Naive thymus-derived CD8-positive, alpha-beta T cell (primary cell): ENCODE results near the gene IL20RA. TPM values are rescaled to one million over a fixed set of nuclear protein-coding genes. Genes with fewer than 3 reads are reported as not detected.
A peak's percentile ranks its signal among the peaks of the same experiment; 100 is the strongest.

Source experiments
- ATAC-seq, 2 donors: fragments of 150-1000 bp; cut with Tn5 transposase in 1 of 2; sonication (Bioruptor Pico), chemical (Tn5 transposase) in 1 of 2; 1 replicate in 1 of 2; 2 replicates in 1 of 2; pipeline ENCODE4 v1.10.0; 2021; ENCODE audit warnings: mild to moderate bottlenecking in 2 of 2, moderate library complexity in 2 of 2
- POLR2A ChIA-PET: fragments of 350-600 bp; sonication (Branson Sonifier 250); formaldehyde crosslinking; loops from one replicate; lab custom pipeline; 2021; ENCODE audit warnings: antibody characterized with exemption; lab: Charles Lee
- DNase-seq, 10 donors: peaks; one replicate each; pipeline versions ENCODE4 v3.0.0 to v3.0.0-alpha.2; 2020 to 2022
- H3K27ac Mint-ChIP-seq, 10 donors: one replicate each; pipeline ENCODE4 v1.8.0; 2020 to 2022; ENCODE audit warnings: mild to moderate bottlenecking in 10 of 10, mixed read lengths in 10 of 10, moderate library complexity in 4 of 10, inconsistent platforms in 1 of 10
- H3K27me3 Mint-ChIP-seq, 5 donors: one replicate each; pipeline ENCODE4 v1.8.0; 2021 to 2022; ENCODE audit warnings: mixed read lengths in 5 of 5
- H3K36me3 Mint-ChIP-seq, 3 donors: one replicate each; pipeline ENCODE4 v1.8.0; 2020 to 2022; ENCODE audit warnings: mixed read lengths in 3 of 3, mild to moderate bottlenecking in 2 of 3, inconsistent platforms in 1 of 3
- H3K4me1 Mint-ChIP-seq, 4 donors: one replicate each; pipeline ENCODE4 v1.8.0; 2021 to 2022; ENCODE audit warnings: mixed read lengths in 4 of 4
- H3K4me3 Mint-ChIP-seq, 10 donors: one replicate each; pipeline ENCODE4 v1.8.0; 2020 to 2022; ENCODE audit warnings: mild to moderate bottlenecking in 10 of 10, mixed read lengths in 10 of 10, moderate library complexity in 6 of 10, inconsistent platforms in 1 of 10
- H3K9me3 Mint-ChIP-seq, 9 donors: one replicate each; pipeline ENCODE4 v1.8.0; 2020 to 2022; ENCODE audit warnings: mixed read lengths in 9 of 9, mild to moderate bottlenecking in 3 of 9, inconsistent platforms in 1 of 9, moderate library complexity in 1 of 9
- polyA plus RNA-seq, 3 donors: library from polyadenylated mRNA; unstranded; fragments of 300-500 nt; fragmentation: Illumina TruSeq; gene quantifications; one replicate each; pipeline ENCODE4 v1.2.3, GENCODE V29; 2021
- total RNA-seq, 8 experiments: library from RNA in 2 of 8; stranded (reverse) in 2 of 8; gene quantifications; one replicate each; pipeline ENCODE4 v1.2.3 and lab custom pipeline; 2021 to 2026

IL20RA gene
- total and polyA plus RNA-seq, 5 experiments from 2014 or later = not detected

DNA sequence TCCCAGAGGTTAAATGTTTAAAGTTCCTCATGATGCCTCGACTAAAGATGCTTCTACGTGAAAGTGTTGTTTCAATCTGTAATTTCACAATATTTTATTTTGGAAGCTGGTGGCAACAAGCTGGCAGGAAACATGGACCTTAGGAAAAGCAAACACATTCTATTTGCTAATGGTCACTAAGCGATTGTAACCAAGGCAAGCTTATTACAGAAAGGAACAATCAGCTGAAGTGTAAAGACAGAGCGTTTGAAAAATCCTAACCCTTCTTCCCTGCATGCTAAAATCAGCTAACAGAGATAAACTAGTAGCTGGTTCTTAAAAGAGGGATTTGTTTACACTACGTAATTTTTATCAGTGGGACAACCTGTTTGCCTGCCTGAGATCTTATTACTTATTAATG, 50.0 kb downstream of the IL20RA start:
- peaks cover 27 to 60% (median 38%) of the 10 kb centered on the region in 5 donors for H3K27me3 Mint-ChIP-seq
- no peak overlapping the region for H3K27ac Mint-ChIP-seq
- POLR2A ChIA-PET = no interaction called here

DNA sequence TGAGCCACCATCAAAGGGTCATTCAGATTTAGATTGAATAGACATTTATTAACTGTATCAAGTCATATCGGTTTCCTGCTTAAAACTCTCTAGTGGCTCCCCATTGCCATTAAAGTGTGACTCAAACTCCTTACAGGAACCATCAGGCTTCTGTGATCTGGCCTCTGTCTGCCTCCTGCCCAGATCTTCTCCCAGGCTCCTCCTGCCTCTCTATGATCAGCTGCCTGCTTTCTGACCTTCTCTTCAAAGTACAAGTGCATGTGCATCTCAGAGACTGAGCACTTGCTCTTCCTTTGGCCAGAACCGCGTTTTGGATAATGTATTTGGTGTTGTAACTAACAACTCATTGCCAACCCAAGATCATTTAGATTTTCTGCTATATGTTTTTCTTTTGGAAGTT, 52.7 kb downstream of the IL20RA start:
- DNase-seq = no peak
- peaks cover 0 to 13% (median 6%) of the 10 kb centered on the region in 4 donors for H3K4me1 Mint-ChIP-seq
- POLR2A ChIA-PET = no interaction called here
- H3K27ac Mint-ChIP-seq = peak overlapping the region in 1 of 10 donors; percentile 0
- ATAC-seq = no peak
- H3K27me3 Mint-ChIP-seq = peaks cover 33 to 78% (median 56%) of the 10 kb centered on the region in 5 donors
- H3K4me3 Mint-ChIP-seq = no peak overlapping the region
- H3K9me3 Mint-ChIP-seq = peaks cover 0 to 4% (median 0%) of the 10 kb centered on the region in 9 donors
- H3K36me3 Mint-ChIP-seq = no peaks in the 10 kb centered on the region

More for the DNA sequence above, 50.0 kb downstream of the IL20RA start:
- DNase-seq = no peak
- no peak for ATAC-seq
- no peak overlapping the region for H3K4me3 Mint-ChIP-seq
- H3K9me3 Mint-ChIP-seq = peaks cover 0 to 4% (median 0%) of the 10 kb centered on the region in 9 donors
- H3K4me1 Mint-ChIP-seq = peaks cover 0 to 5% (median 2%) of the 10 kb centered on the region in 4 donors
- H3K36me3 Mint-ChIP-seq = no peaks in the 10 kb centered on the region

DNA sequence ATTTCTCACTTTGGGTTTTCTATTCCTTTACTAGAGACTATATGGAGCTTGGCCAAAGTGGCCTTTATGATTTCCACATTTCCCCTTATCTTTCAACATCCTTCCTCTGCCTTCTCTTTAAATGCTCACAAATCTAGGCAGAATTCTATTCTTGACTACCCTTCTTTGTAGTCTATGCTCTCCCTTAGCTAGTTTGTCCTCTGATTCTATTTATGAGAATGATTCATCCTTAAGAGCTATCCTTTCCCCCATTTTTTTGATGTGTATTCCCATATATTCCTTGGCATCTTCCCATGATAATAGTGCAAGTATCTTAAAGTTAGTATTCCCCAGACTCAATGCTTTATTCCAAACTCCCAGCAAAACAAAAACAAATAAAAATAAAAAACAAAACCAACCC, 53.1 kb downstream of the IL20RA start:
- POLR2A ChIA-PET = no interaction called here
- Mint-ChIP-seq H3K36me3 (no peaks in the 10 kb centered on the region), H3K27ac (no peak overlapping the region), H3K9me3 (peaks cover 0 to 2% (median 0%) of the 10 kb centered on the region in 9 donors), H3K27me3 (peaks cover 30 to 76% (median 52%) of the 10 kb centered on the region in 5 donors), H3K4me3 (no peak overlapping the region), H3K4me1 (peaks cover 0 to 13% (median 6%) of the 10 kb centered on the region in 4 donors)
- ATAC-seq (no peak), DNase-seq (no peak)

DNA sequence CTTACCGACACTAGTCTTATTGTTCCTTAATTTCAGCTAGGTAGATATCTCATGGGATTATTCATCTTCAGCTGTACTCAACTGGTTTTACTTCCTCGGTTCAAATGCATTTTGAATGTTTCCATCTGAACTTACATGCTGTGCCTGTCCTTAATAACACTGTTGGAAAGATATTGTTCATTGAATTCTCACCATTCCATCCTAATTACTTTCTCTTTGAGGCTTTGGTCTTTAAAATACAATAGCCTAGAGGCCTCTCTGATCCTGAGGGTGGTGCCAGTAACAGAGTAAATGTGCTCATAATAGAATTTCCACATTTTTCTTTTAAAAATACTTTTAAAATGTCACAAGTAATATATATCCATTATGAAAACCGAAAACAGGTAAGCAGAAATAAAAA, 54.0 kb downstream of the IL20RA start:
- no peak overlapping the region for H3K4me3 Mint-ChIP-seq
- no peak for DNase-seq
- H3K27ac Mint-ChIP-seq = no peak overlapping the region
- no peak for ATAC-seq
- no peaks in the 10 kb centered on the region for H3K36me3 Mint-ChIP-seq
- peaks cover 0 to 2% (median 0%) of the 10 kb centered on the region in 9 donors for H3K9me3 Mint-ChIP-seq
- POLR2A ChIA-PET = no interaction called here
- peaks cover 32 to 84% (median 58%) of the 10 kb centered on the region in 5 donors for H3K27me3 Mint-ChIP-seq
- peaks cover 0 to 13% (median 6%) of the 10 kb centered on the region in 4 donors for H3K4me1 Mint-ChIP-seq

DNA sequence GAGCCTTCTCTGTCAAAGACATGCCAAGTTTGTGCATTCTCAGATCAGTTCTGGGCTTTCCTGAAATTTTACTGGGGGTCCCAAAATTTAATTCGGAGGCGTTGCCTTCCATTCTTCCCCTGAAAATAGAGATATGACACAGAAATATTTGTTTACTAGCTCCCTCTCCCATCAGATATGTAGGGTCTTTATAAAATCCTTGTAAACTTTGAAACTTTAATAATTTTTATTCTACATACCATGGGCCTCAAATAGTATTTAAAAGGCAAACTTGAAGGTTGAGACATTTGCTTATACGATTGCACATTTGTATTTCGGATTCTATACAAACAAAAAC, 54.6 kb downstream of the IL20RA start:
- H3K36me3 Mint-ChIP-seq = no peaks in the 10 kb centered on the region
- DNase-seq = no peak
- POLR2A ChIA-PET = no interaction called here
- H3K27me3 Mint-ChIP-seq = peaks cover 32 to 84% (median 54%) of the 10 kb centered on the region in 5 donors
- H3K9me3 Mint-ChIP-seq = peaks cover 0 to 2% (median 0%) of the 10 kb centered on the region in 9 donors
- no peak overlapping the region for H3K27ac Mint-ChIP-seq
- no peak for ATAC-seq
- H3K4me3 Mint-ChIP-seq = peak overlapping the region in 2 of 10 donors; percentile 21 to 39
- peaks cover 0 to 13% (median 6%) of the 10 kb centered on the region in 4 donors for H3K4me1 Mint-ChIP-seq

DNA sequence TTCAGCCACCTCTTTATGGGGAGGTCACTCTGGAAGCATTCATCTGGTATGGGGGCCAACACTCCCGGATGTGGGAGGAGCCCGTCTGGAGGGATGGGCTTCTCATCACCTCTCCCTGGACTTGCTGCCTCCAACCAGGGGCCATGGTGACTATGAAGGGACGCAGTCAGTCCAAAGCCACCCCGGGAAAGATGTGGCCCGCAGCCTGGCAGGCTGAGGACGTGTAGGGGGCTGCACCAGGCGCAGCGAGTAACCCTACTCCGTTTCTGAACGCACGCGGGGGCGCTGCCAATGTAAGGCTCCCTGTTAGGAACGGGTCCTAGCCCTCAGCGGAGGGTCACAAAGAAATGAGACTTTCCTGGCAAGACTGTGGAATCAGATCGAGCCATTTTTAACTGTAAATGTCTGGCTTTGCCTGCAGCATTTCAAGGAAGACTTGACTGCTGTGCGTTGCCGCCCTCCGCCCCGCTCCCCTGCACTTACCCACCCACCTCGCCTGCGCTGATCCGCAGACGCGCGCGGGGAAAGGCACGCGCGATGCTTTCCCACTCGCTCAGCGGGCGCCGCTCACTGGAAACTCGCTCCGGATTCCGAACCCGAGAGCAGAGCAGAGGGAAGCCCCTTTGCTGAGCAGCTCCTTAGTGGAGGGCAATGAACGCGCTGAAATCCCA, 55.1 kb downstream of the IL20RA start:
- no peaks in the 10 kb centered on the region for H3K36me3 Mint-ChIP-seq
- ATAC-seq = peak in 1 of 2 donors; percentile 23
- peaks cover 0 to 2% (median 0%) of the 10 kb centered on the region in 9 donors for H3K9me3 Mint-ChIP-seq
- no peak for DNase-seq
- H3K27me3 Mint-ChIP-seq = peaks cover 31 to 80% (median 53%) of the 10 kb centered on the region in 5 donors
- peak overlapping the region in 2 of 10 donors; percentile 21 to 39 for H3K4me3 Mint-ChIP-seq
- POLR2A ChIA-PET = no interaction called here
- peaks cover 0 to 13% (median 6%) of the 10 kb centered on the region in 4 donors for H3K4me1 Mint-ChIP-seq
- H3K27ac Mint-ChIP-seq = peak overlapping the region in 1 of 10 donors; percentile 54

DNA sequence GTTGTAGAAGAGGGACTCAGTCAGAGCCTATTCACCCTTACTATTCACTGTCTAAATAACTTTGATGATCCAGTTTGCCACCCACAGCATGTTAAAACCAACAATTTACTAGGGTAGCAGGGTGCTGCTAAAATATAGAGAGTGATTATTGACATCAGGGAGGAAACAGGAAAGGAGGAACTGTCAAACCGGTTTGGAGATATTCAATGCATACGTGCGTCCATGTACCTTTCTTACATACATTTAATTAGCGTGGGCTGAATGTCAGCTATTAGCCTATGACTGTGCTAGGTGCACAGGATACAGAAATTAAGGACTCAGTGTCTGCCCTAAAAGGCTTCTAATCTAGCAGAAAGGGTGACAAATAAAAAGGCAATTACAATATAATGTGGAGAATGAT, 57.2 kb downstream of the IL20RA start:
- Mint-ChIP-seq H3K27me3 (peaks cover 23 to 62% (median 50%) of the 10 kb centered on the region in 5 donors), H3K36me3 (no peaks in the 10 kb centered on the region), H3K4me1 (peaks cover 0 to 13% (median 6%) of the 10 kb centered on the region in 4 donors)

DNA sequence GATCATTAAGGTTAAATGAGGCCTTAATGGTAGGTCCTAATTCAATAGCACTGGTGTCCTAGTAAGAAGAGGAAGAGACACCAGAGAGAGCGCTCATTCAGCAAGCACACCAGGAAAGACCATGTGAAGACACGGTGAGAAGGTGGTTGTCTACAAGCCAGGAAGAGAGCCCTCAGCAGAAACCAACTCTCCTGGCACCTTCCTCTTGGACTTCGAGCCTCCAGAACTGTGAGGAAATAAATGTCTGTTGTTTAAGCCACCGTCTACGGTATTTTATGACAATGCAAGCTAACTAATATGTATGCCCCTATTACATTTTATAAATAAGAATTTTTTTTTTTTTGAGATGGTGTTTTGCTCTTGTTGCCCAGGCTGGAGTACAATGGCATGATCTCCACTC, 59.3 kb downstream of the IL20RA start:
- ATAC-seq (no peak), DNase-seq (no peak)
- Mint-ChIP-seq H3K27me3 (peaks cover 13 to 46% (median 37%) of the 10 kb centered on the region in 5 donors), H3K36me3 (no peaks in the 10 kb centered on the region), H3K9me3 (no peaks in the 10 kb centered on the region), H3K4me3 (no peak overlapping the region), H3K4me1 (peaks cover 0 to 13% (median 6%) of the 10 kb centered on the region in 4 donors), H3K27ac (no peak overlapping the region)
- POLR2A ChIA-PET = no interaction called here

More for the DNA sequence above, 57.2 kb downstream of the IL20RA start:
- POLR2A ChIA-PET = no interaction called here
- DNase-seq (no peak), ATAC-seq (no peak)
- H3K9me3 Mint-ChIP-seq = no peaks in the 10 kb centered on the region
- H3K27ac Mint-ChIP-seq = no peak overlapping the region
- no peak overlapping the region for H3K4me3 Mint-ChIP-seq

DNA sequence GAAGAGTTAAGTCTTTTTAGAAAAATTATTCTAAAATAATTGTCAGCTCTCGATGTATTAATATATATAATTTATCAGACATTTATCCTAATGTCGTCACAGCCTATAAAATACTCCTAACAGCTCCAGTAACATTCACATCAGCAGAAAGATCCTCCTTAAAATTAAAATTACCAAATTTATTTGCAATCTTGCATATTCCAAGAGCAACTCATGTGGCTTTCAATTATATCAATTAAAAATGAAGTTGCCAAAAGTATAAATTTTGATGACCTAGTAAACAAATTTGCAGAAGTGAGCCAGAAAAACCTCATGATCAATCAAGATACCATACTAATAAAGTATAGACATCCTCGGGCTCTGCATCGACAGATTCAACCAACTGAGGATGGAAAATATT, 60.2 kb downstream of the IL20RA start:
- POLR2A ChIA-PET = no interaction called here

DNA sequence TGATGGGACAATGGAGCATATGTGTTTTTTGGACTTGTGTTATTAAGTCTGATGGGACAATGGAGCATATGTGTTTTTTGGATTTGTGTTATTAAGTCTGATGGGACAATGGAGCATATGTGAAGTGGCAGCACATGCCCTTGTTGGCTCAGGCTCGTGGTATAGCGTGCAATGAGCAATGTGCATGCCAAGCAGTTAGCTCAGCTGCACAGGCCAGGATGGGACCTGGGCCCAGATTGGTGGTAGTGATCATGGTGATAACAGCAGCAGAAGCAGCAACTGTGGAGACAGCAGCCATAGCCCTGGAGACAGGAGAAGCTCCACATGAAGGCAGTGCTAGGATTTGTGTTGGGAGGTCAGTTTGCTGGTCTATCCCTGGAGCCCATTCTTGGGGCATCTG, 61.1 kb downstream of the IL20RA start:
- ATAC-seq (no peak), DNase-seq (no peak)
- H3K36me3 Mint-ChIP-seq = no peaks in the 10 kb centered on the region
- H3K9me3 Mint-ChIP-seq = no peaks in the 10 kb centered on the region
- H3K27ac Mint-ChIP-seq = no peak overlapping the region
- POLR2A ChIA-PET = no interaction called here
- H3K27me3 Mint-ChIP-seq = peaks cover 9 to 40% (median 35%) of the 10 kb centered on the region in 5 donors
- H3K4me3 Mint-ChIP-seq = no peak overlapping the region
- no peaks in the 10 kb centered on the region for H3K4me1 Mint-ChIP-seq

More for the DNA sequence above, 60.2 kb downstream of the IL20RA start:
- no peak overlapping the region for H3K27ac Mint-ChIP-seq
- DNase-seq (no peak), ATAC-seq (no peak)
- peaks cover 12 to 41% (median 40%) of the 10 kb centered on the region in 5 donors for H3K27me3 Mint-ChIP-seq
- H3K4me1 Mint-ChIP-seq = peaks cover 0 to 6% (median 2%) of the 10 kb centered on the region in 4 donors
- H3K9me3 Mint-ChIP-seq = no peaks in the 10 kb centered on the region
- H3K4me3 Mint-ChIP-seq = no peak overlapping the region
- no peaks in the 10 kb centered on the region for H3K36me3 Mint-ChIP-seq

DNA sequence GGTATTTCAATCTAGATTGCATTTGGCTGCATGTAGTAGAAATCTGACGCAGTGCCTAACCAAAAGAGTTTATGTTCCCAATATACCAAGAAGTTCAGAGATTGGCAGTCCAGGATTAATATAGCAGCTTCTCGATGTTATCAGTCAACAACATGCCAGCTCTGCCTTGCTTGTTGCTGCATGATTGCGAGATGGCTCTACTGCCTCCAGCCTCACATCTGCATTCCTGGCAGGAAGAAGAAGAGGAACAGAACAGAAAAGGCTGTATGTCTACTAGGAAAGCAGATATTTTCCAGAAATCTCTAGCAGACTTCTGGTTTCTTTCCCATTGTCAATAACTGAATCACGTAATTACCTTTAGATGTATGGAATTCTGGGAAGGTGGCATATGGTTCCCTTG, 61.8 kb downstream of the IL20RA start:
- Mint-ChIP-seq H3K4me1 (no peaks in the 10 kb centered on the region), H3K27me3 (peaks cover 9 to 32% (median 28%) of the 10 kb centered on the region in 5 donors), H3K36me3 (no peaks in the 10 kb centered on the region), H3K9me3 (no peaks in the 10 kb centered on the region), H3K27ac (no peak overlapping the region), H3K4me3 (no peak overlapping the region)
- ATAC-seq (no peak), DNase-seq (no peak)
- POLR2A ChIA-PET = no interaction called here

DNA sequence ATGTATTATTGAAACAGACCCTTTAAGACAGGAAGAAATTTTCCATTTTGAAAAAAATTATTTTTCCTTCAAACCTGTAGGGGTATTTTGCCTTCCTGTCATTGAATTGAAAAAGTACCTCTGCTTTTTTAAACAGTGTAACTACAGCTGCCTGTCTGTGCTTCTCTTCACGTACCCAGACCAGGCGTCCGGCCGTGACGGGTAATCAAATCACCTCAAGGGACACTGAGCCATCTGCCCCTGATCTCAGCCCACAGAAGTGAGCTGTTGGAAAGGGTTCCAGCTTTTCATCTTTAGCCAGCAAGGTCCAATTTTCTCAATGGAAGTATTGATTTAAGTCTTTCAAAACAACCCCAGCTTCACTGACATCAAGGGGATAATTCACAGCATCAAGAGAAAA, 64.7 kb downstream of the IL20RA start:
- no peaks in the 10 kb centered on the region for H3K36me3 Mint-ChIP-seq
- POLR2A ChIA-PET = no interaction called here
- peaks cover 5 to 20% (median 15%) of the 10 kb centered on the region in 5 donors for H3K27me3 Mint-ChIP-seq
- no peak overlapping the region for H3K4me3 Mint-ChIP-seq
- H3K27ac Mint-ChIP-seq = no peak overlapping the region
- no peak for ATAC-seq
- no peak for DNase-seq
- H3K4me1 Mint-ChIP-seq = peaks cover 0 to 7% (median 0%) of the 10 kb centered on the region in 4 donors
- no peaks in the 10 kb centered on the region for H3K9me3 Mint-ChIP-seq

DNA sequence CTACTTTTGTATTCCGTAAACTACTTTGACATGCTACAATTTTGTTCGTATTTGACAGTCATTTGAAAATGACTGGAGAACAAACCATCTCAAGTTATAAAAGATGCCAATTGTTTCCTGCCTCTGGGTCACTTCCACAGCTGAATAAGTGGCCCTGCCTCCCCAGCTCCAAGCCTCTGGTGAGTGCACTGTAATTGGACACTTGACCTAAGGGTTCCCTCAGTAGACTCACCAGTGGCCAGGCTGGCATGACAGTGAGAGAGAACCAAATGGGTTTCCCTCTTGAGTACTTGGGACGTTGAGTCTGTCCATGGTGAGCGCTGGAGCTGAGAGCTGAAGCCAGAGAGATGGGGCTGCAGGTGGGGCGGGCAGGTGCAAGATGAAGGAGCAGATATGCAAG, 65.6 kb downstream of the IL20RA start:
- H3K4me3 Mint-ChIP-seq = peak overlapping the region in 1 of 10 donors; percentile 1
- ATAC-seq = no peak
- H3K36me3 Mint-ChIP-seq = no peaks in the 10 kb centered on the region
- H3K9me3 Mint-ChIP-seq = no peaks in the 10 kb centered on the region
- H3K27me3 Mint-ChIP-seq = peaks cover 5 to 15% (median 14%) of the 10 kb centered on the region in 5 donors
- POLR2A ChIA-PET = no interaction called here
- peaks cover 0 to 7% (median 0%) of the 10 kb centered on the region in 4 donors for H3K4me1 Mint-ChIP-seq
- DNase-seq = no peak
- H3K27ac Mint-ChIP-seq = no peak overlapping the region
